Ecto neural progenitor cell (in vitro differentiated cells): ENCODE measurements around the gene FEN1.

ENCODE experiments used
- DNase-seq: peaks from one replicate; pipeline ENCODE4 v3.0.0-alpha.2; 2018; ENCODE audit warnings: low spot score

Gene FEN1

GRCh38 chr11:61844909-61845565, 52.3 kb downstream of the FEN1 start:
- DNase-seq = no peak

GRCh38 chr11:61846362-61847020, 53.8 kb downstream of the FEN1 start:
- no peak for DNase-seq
